NOMO-1 (cell line): ENCODE measurements around the gene KRTAP10-2.
"Not testable (repeated sequence)": the region's sequence is repeated elsewhere in the genome, so short reads cannot be mapped to it uniquely, and the experiment has no call there.

ENCODE experiments used
- DNase-seq, 2 experiments: peaks; one replicate each; lab custom pipeline; 2025; ENCODE audit not compliant: unreplicated experiment in 2 of 2; lab: John Stamatoyannopoulos, UW

The KRTAP10-2 gene

DNA sequence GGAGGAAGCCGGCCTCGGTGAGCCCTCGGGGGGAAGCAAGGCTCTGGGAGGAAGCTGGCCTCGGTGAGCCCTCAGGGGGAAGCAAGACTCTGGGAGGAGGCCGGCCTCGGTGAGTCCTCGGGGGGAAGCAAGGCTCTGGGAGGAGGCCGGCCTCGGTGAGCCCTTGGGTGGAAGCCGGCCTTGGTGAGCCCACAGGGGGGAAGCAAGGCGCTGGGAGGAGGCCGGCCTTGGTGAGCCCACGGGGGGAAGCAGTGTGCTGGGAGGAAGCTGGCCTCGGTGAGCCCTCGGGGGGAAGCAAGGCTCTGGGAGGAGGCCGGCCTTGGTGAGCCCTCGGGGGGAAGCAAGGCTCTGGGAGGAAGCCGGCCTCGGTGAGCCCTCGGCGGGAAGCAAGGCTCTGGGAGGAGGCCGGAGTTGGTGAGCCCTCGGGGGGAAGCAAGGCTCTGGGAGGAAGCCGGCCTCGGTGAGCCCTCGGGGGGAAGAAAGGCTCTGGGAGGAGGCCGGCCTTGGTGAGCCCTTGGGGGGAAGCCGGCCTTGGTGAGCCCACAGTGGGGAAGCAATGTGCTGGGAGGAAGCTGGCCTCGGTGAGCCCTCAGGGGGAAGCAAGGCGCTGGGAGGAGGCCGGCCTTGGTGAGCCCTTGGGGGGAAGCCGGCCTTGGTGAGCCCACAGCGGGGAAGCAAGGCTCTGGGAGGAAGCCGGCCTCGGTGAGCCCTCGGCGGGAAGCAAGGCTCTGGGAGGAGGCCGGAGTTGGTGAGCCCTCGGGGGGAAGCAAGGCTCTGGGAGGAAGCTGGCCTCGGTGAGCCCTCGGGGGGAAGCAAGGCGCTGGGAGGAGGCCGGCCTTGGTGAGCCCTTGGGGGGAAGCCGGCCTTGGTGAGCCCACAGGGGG is 48.1 kb downstream of the KRTAP10-2 start:
- not testable (repeated sequence) for DNase-seq

- no peak for DNase-seq
Measured at GRCh38 chr21:44502171-44502958, 48.9 kb downstream of the KRTAP10-2 start.
